NCI-H1417 treated with DMSO at 0.1 percent for 48 hours (cell line): Measurements from ENCODE around the gene LEPROT.

ENCODE experiments used
- DNase-seq: peaks from one replicate; lab custom pipeline; 2025; lab: John Stamatoyannopoulos, UW

The LEPROT gene

GRCh38 chr1:65412256-65412983 is 8.0 kb upstream of the LEPROT start:
- no peak for DNase-seq

GRCh38 chr1:65412984-65413375 is 7.5 kb upstream of the LEPROT start:
- no peak for DNase-seq

- DNase-seq: no peak
Measured at GRCh38 chr1:65414538-65414937, 5.9 kb upstream of the LEPROT start.

- no peak for DNase-seq
Measured at GRCh38 chr1:65416767-65417166, 3.7 kb upstream of the LEPROT start.

- no peak for DNase-seq
Measured at GRCh38 chr1:65417729-65418128, 2.7 kb upstream of the LEPROT start.

- DNase-seq: no peak
Measured at GRCh38 chr1:65418522-65419185, 1.8 kb upstream of the LEPROT start.

GRCh38 chr1:65419681-65420589 is 533 bp upstream of the LEPROT start:
- peak; percentile 85 for DNase-seq

GRCh38 chr1:65421351-65422025 is 1.0 kb downstream of the LEPROT start:
- no peak for DNase-seq

- DNase-seq: no peak
Measured at GRCh38 chr1:65422241-65423203, 2.1 kb downstream of the LEPROT start.

- DNase-seq: no peak
Measured at GRCh38 chr1:65423884-65424572, 3.6 kb downstream of the LEPROT start.

GRCh38 chr1:65424573-65424889 is 4.1 kb downstream of the LEPROT start:
- no peak for DNase-seq

- no peak for DNase-seq
Measured at GRCh38 chr1:65425006-65425405, 4.5 kb downstream of the LEPROT start.

GRCh38 chr1:65425697-65426096 is 5.2 kb downstream of the LEPROT start:
- DNase-seq: no peak

GRCh38 chr1:65429078-65429477 is 8.6 kb downstream of the LEPROT start:
- DNase-seq: no peak

- no peak for DNase-seq
Measured at GRCh38 chr1:65429806-65430205, 9.3 kb downstream of the LEPROT start.

GRCh38 chr1:65431111-65431705 is 10.7 kb downstream of the LEPROT start:
- no peak for DNase-seq

GRCh38 chr1:65432918-65433317 is 12.4 kb downstream of the LEPROT start:
- no peak for DNase-seq

- no peak for DNase-seq
Measured at GRCh38 chr1:65434255-65434654, 13.8 kb downstream of the LEPROT start.

- DNase-seq: no peak
Measured at GRCh38 chr1:65434760-65435159, 14.3 kb downstream of the LEPROT start.

- DNase-seq: no peak
Measured at GRCh38 chr1:65435987-65436386, 15.5 kb downstream of the LEPROT start.
